ENCODE measurements around the gene TBC1D7.

DNA sequence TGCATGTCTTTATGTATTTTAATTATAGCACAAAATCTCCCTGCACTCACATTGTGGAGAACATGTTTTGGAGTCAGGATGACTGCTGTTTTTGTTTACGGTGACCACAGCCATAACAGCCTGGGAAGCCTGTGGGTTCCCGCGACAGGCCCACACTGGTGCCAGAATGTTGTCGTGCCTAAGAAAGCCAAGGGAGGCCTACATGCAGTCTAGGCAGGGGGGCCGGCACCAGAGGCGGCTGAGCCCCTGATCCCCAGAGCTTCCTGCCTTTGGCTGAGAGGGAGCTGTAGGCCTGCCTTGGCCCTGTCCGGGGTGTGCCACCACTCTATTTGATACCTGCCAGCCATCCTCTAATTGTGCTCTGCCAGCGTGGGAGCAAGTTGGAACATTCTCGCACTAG lies 46.7 kb downstream of the TBC1D7 start:
- TF ChIP-seq EZH2phosphoT487 (IDR thresholded peaks at IDR 0.05; ENCODE audit: insufficient read depth, low read depth) = no peak
- no peak for TF ChIP-seq EZH2 (IDR thresholded peaks at IDR 0.05; ENCODE audit: insufficient read depth, poor library complexity, severe bottlenecking)

All from GM23248 (cell line).